Measurements from ENCODE around the gene PPP1R2C. TPM values are rescaled to one million over a fixed set of nuclear protein-coding genes. Genes with fewer than 3 reads are reported as not detected.

PPP1R2C gene
- total RNA-seq, 1 experiment from 2014 or later, result not detected

DNA sequence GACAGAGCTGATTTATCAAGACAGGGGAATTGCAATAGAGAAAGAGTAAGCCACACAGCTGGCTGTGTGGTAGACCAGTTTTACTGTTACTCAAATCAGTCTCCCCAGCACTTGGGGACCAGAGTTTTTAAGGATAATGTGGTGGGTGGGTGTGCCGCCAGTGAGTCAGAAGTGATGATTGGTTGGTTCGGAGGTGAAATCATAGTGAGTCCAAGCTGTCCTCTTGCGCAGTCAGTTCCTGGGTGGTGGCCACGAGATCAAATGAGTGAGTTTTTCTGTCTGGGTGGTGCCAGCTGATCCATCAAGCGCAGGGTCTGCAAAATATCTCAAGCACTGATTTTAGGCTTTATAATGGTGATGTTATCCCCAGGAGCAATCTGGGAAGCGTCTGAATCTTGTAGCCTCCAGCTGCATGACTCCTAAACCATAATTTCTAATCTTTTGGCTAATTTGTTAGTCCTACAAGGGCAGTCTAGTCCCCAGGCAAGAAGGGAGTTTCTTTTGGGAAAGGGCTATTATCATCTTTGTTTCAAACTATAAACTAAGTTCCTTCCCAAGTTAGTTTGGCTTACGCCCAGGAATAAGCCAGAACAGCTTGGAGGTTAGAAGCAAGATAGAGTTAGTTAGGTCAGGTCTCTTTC lies 44.0 kb upstream of the PPP1R2C start:
- Histone ChIP-seq H3K9me3 (ENCODE audit: control insufficient read depth, insufficient read depth, low read depth, low read length) (no peaks in the 10 kb centered on the region), H3K27me3 (ENCODE audit: control insufficient read depth, insufficient read depth, low read length) (no peaks in the 10 kb centered on the region), H3K4me3 (ENCODE audit: low read depth in 2 of 2, low read length in 2 of 2) (no peak overlapping the region), H3K4me1 (ENCODE audit: control insufficient read depth, insufficient read depth, low read length) (no peaks in the 10 kb centered on the region), H3K36me3 (ENCODE audit: control insufficient read depth, insufficient read depth, low read length) (no peaks in the 10 kb centered on the region), H3K27ac (ENCODE audit: low read length) (no peak overlapping the region)
- BruUV-seq (replicated peaks), result no TSS peak
- intact Hi-C loops (cut with micrococcal nuclease; ENCODE audit: unreplicated experiment), result no loop called here
- POLR2A ChIA-PET, result no interaction called here
- DNase-seq (ENCODE audit: low read depth, low spot score) (no peak), ATAC-seq (no peak)
- CTCF ChIA-PET, result no interaction called here
- TF ChIP-seq SIN3A (IDR thresholded peaks at IDR 0.05; ENCODE audit: borderline replicate concordance, insufficient read depth, low read depth, low read length) (no peak), TCF7L2 (IDR thresholded peaks at IDR 0.05; ENCODE audit: low read depth, low read length) (no peak)
- in situ Hi-C loops (cut with HindIII; ENCODE audit: low pct_unique_long_range_greater_than_20kb, low sequenced_read_pairs), result no loop called here

DNA sequence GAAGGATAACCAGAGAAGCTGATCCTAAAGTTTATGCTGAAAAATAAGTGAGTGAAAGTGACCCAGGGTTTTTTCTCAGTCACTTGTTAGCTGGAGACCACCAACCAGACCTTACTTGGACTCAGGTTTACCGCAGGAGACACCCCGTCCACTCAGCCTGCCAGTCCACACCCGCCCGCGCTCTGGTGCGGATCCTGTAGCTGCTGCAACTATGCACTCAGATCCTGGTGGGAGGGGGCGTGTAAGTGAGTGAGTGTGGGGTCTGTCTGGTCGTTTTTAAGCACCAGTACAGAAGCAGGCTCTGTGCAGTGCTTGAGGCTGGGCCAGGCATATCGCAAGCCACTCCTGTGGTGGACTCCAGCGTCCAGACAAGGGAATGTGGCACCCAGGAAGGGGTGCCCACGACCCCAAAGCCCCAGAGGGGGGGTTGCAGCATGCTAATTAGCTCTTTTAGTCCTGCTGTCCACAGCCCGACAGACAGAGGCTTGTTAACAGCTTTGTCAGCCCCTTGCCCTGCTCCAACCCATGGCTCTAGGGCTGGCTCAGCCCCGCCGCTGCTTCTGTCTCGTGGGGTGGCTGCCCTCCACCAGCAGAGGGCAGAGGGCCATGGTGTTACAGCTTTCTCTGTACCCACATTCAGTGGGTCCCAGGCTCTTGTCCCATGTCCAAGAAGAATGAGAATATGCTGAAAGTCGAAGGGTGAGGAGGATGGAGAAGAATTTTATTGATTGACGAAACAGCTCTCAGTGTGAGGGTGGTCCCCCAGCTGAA lies 40.4 kb upstream of the PPP1R2C start:
- Histone ChIP-seq H3K4me1 (ENCODE audit: control insufficient read depth, insufficient read depth, low read length) (no peaks in the 10 kb centered on the region), H3K27me3 (ENCODE audit: control insufficient read depth, insufficient read depth, low read length) (no peaks in the 10 kb centered on the region), H3K4me3 (ENCODE audit: low read depth in 2 of 2, low read length in 2 of 2) (no peak overlapping the region), H3K36me3 (ENCODE audit: control insufficient read depth, insufficient read depth, low read length) (no peaks in the 10 kb centered on the region), H3K27ac (ENCODE audit: low read length) (no peak overlapping the region), H3K9me3 (ENCODE audit: control insufficient read depth, insufficient read depth, low read depth, low read length) (no peaks in the 10 kb centered on the region)
- CTCF ChIA-PET, result no interaction called here
- in situ Hi-C loops (cut with HindIII; ENCODE audit: low pct_unique_long_range_greater_than_20kb, low sequenced_read_pairs) (no loop called here), intact Hi-C loops (cut with micrococcal nuclease; ENCODE audit: unreplicated experiment) (no loop called here)
- BruUV-seq (replicated peaks), result no TSS peak
- POLR2A ChIA-PET, result no interaction called here
- no peak for ATAC-seq
- TF ChIP-seq TCF7L2 (IDR thresholded peaks at IDR 0.05; ENCODE audit: low read depth, low read length) (no peak), POLR2AphosphoS5 (IDR thresholded peaks at IDR 0.05; ENCODE audit: low read depth, low read length) (no peak), SIN3A (IDR thresholded peaks at IDR 0.05; ENCODE audit: borderline replicate concordance, insufficient read depth, low read depth, low read length) (no peak)
- TF ChIP-seq, protein P1, sequence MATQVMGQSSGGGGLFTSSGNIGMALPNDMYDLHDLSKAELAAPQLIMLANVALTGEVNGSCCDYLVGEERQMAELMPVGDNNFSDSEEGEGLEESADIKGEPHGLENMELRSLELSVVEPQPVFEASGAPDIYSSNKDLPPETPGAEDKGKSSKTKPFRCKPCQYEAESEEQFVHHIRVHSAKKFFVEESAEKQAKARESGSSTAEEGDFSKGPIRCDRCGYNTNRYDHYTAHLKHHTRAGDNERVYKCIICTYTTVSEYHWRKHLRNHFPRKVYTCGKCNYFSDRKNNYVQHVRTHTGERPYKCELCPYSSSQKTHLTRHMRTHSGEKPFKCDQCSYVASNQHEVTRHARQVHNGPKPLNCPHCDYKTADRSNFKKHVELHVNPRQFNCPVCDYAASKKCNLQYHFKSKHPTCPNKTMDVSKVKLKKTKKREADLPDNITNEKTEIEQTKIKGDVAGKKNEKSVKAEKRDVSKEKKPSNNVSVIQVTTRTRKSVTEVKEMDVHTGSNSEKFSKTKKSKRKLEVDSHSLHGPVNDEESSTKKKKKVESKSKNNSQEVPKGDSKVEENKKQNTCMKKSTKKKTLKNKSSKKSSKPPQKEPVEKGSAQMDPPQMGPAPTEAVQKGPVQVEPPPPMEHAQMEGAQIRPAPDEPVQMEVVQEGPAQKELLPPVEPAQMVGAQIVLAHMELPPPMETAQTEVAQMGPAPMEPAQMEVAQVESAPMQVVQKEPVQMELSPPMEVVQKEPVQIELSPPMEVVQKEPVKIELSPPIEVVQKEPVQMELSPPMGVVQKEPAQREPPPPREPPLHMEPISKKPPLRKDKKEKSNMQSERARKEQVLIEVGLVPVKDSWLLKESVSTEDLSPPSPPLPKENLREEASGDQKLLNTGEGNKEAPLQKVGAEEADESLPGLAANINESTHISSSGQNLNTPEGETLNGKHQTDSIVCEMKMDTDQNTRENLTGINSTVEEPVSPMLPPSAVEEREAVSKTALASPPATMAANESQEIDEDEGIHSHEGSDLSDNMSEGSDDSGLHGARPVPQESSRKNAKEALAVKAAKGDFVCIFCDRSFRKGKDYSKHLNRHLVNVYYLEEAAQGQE (IDR thresholded peaks at IDR 0.05; ENCODE audit: insufficient read depth in 1 of 2, low read depth in 2 of 2, low read length in 1 of 2), result no peak
- TF ChIP-seq, protein P2, sequence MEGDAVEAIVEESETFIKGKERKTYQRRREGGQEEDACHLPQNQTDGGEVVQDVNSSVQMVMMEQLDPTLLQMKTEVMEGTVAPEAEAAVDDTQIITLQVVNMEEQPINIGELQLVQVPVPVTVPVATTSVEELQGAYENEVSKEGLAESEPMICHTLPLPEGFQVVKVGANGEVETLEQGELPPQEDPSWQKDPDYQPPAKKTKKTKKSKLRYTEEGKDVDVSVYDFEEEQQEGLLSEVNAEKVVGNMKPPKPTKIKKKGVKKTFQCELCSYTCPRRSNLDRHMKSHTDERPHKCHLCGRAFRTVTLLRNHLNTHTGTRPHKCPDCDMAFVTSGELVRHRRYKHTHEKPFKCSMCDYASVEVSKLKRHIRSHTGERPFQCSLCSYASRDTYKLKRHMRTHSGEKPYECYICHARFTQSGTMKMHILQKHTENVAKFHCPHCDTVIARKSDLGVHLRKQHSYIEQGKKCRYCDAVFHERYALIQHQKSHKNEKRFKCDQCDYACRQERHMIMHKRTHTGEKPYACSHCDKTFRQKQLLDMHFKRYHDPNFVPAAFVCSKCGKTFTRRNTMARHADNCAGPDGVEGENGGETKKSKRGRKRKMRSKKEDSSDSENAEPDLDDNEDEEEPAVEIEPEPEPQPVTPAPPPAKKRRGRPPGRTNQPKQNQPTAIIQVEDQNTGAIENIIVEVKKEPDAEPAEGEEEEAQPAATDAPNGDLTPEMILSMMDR (IDR thresholded peaks at IDR 0.05), result no peak
- no peak for DNase-seq (ENCODE audit: low read depth, low spot score)

DNA sequence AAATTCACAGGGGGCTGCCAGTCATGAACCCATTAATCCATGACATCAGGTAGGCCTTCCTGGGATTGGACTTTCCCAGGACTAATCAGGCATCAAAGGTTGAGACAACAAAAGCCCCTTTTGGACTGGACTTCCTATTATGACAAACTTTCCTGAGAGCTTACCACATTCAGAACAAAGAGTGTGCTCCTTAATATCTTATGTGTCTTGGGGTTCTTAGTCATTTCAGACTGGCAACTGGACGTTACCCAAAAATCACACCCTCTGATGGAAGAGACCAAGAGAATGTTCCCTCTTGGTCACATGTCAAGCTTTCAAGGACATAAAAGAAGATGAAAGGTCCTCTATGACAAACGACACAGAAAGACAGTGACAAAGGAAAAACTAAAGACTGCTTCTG lies 31.6 kb upstream of the PPP1R2C start:
- intact Hi-C loops (cut with micrococcal nuclease; ENCODE audit: unreplicated experiment), result no loop called here
- DNase-seq (ENCODE audit: low read depth, low spot score) (no peak), ATAC-seq (no peak)
- ChIA-PET POLR2A (no interaction called here), CTCF (no interaction called here)
- Histone ChIP-seq H3K9me3 (ENCODE audit: control insufficient read depth, insufficient read depth, low read depth, low read length) (no peaks in the 10 kb centered on the region), H3K27ac (ENCODE audit: low read length) (no peak overlapping the region), H3K4me1 (ENCODE audit: control insufficient read depth, insufficient read depth, low read length) (no peaks in the 10 kb centered on the region), H3K4me3 (ENCODE audit: low read depth in 2 of 2, low read length in 2 of 2) (no peak overlapping the region), H3K27me3 (ENCODE audit: control insufficient read depth, insufficient read depth, low read length) (no peaks in the 10 kb centered on the region), H3K36me3 (ENCODE audit: control insufficient read depth, insufficient read depth, low read length) (no peaks in the 10 kb centered on the region)
- no TSS peak for BruUV-seq (replicated peaks)
- in situ Hi-C loops (cut with HindIII; ENCODE audit: low pct_unique_long_range_greater_than_20kb, low sequenced_read_pairs), result no loop called here
- TF ChIP-seq, protein P1 (IDR thresholded peaks at IDR 0.05; ENCODE audit: insufficient read depth in 1 of 2, low read depth in 2 of 2, low read length in 1 of 2), result no peak
- no peak for TF ChIP-seq TCF7L2 (IDR thresholded peaks at IDR 0.05; ENCODE audit: low read depth, low read length)
- TF ChIP-seq, protein P2 (IDR thresholded peaks at IDR 0.05), result no peak
- TF ChIP-seq SIN3A (IDR thresholded peaks at IDR 0.05; ENCODE audit: borderline replicate concordance, insufficient read depth, low read depth, low read length), result no peak
- TF ChIP-seq POLR2AphosphoS5 (IDR thresholded peaks at IDR 0.05; ENCODE audit: low read depth, low read length), result no peak

Data from Panc1 (cell line).